Testis (tissue), 3 donors: ENCODE measurements around the gene DLEC1. TPM values are rescaled to one million over a fixed set of nuclear protein-coding genes. Genes with fewer than 3 reads are reported as not detected.

Source experiments
- DNase-seq: peaks from one replicate; pipeline ENCODE4 v3.0.0-alpha.2; 2019
- H3K27ac ChIP-seq, 2 donors: fragments of 200-600 bp; sonication (generic); one replicate each; pipeline ENCODE4 v1.5.1; 2019
- H3K27me3 ChIP-seq: fragments of 200-600 bp; sonication (generic); one replicate; pipeline ENCODE4 v1.5.1; 2019
- H3K36me3 ChIP-seq: fragments of 200-600 bp; sonication (generic); one replicate; pipeline ENCODE4 v1.5.1; 2017; ENCODE audit warnings: low read depth; ENCODE audit errors: missing control alignments
- H3K4me1 ChIP-seq: fragments of 200-600 bp; sonication (generic); one replicate; pipeline ENCODE4 v1.5.1; 2019
- H3K4me3 ChIP-seq, 2 donors: fragments of 200-600 bp; sonication (generic); one replicate each; pipeline ENCODE4 v1.5.1; 2017 to 2019
- H3K9me3 ChIP-seq: fragments of 200-600 bp; sonication (generic); one replicate; pipeline ENCODE4 v1.5.1; 2017
- POLR2A ChIP-seq: fragments of 450-650 bp; IDR thresholded peaks from one replicate; pipeline ENCODE4 v1.6.1; 2017; ENCODE audit warnings: antibody characterized with exemption, mild to moderate bottlenecking, moderate library complexity
- WGBS, 2 donors: methylation state at CpG; one replicate each; pipeline ENCODE4 v1.1.5; 2018; 5-methylcytosine and 5-hydroxymethylcytosine counted together
- intact Hi-C: fragments of 100-400 bp; cut with DNase I; formaldehyde crosslinking; loops from one replicate; pipeline ENCODE4 v1.15.1; 2023; ENCODE audit warnings: low total_unique reads
- polyA plus RNA-seq: library from polyadenylated mRNA; stranded (reverse); fragments of 350-450 nt; fragmentation: Illumina TruSeq; extraction: RNeasy Lipid Tissue Mini Kit (QIAGEN cat#74804); gene quantifications from one replicate; pipeline ENCODE4 v1.2.3, GENCODE V29; 2014; ENCODE audit warnings: low read depth, low replicate concordance; ENCODE audit not compliant: insufficient read depth
- total RNA-seq, 2 donors: library from RNA; depleted of rRNA; stranded (reverse); fragments of >200 nt; gene quantifications; one replicate each; pipeline ENCODE4 v1.2.3, GENCODE V29; 2016
- TF ChIP-seq, protein P1 (sequence below), 3 experiments: fragments of 450-650 bp in 2 of 3; fragments of 200-600 bp in 1 of 3; sonication (generic) in 1 of 3; IDR thresholded peaks; one replicate each; pipeline ENCODE4 v1.5.1; 2016 to 2019; ENCODE audit warnings: antibody characterized with exemption in 3 of 3, mild to moderate bottlenecking in 2 of 3, moderate library complexity in 1 of 3

Gene DLEC1
- total and polyA plus RNA-seq, 3 donors from 2014 or later, result 32.3 to 40.8 (median 36.9) TPM

- 92 to 96% methylated on average over 8 to 16 of the region's 16 CpGs for WGBS, 2 donors
- intact Hi-C loops, result no loop called here
These were observed 72.8 kb downstream of the DLEC1 start for GRCh38 chr3:38111696-38112377.

GRCh38 chr3:38112378-38112761 is 73.4 kb downstream of the DLEC1 start:
- WGBS, 2 donors, result 91 to 94% methylated on average over 7 of the region's 7 CpGs
- intact Hi-C loops, result no loop called here
- no peak for DNase-seq

More at GRCh38 chr3:38111696-38112377, 72.8 kb downstream of the DLEC1 start:
- DNase-seq, result no peak
- no peaks in the 10 kb centered on the region for H3K4me1 ChIP-seq
- H3K27me3 ChIP-seq, result no peaks in the 10 kb centered on the region
- H3K36me3 ChIP-seq, result no peaks in the 10 kb centered on the region
- no peak overlapping the region for H3K4me3 ChIP-seq
- no peaks in the 10 kb centered on the region for H3K9me3 ChIP-seq
- no peak overlapping the region for H3K27ac ChIP-seq
- no peak for TF ChIP-seq POLR2A
- TF ChIP-seq, protein P1, sequence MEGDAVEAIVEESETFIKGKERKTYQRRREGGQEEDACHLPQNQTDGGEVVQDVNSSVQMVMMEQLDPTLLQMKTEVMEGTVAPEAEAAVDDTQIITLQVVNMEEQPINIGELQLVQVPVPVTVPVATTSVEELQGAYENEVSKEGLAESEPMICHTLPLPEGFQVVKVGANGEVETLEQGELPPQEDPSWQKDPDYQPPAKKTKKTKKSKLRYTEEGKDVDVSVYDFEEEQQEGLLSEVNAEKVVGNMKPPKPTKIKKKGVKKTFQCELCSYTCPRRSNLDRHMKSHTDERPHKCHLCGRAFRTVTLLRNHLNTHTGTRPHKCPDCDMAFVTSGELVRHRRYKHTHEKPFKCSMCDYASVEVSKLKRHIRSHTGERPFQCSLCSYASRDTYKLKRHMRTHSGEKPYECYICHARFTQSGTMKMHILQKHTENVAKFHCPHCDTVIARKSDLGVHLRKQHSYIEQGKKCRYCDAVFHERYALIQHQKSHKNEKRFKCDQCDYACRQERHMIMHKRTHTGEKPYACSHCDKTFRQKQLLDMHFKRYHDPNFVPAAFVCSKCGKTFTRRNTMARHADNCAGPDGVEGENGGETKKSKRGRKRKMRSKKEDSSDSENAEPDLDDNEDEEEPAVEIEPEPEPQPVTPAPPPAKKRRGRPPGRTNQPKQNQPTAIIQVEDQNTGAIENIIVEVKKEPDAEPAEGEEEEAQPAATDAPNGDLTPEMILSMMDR (IDR thresholded peaks at IDR 0.05), result no peak

GRCh38 chr3:38114052-38114874 is 75.3 kb downstream of the DLEC1 start:
- TF ChIP-seq, protein P1 (IDR thresholded peaks at IDR 0.05), result no peak
- TF ChIP-seq POLR2A, result no peak
- DNase-seq, result no peak
- 91 to 95% methylated on average over 8 to 13 of the region's 13 CpGs for WGBS, 2 donors
- no peaks in the 10 kb centered on the region for H3K9me3 ChIP-seq
- H3K4me3 ChIP-seq, result no peak overlapping the region
- no peaks in the 10 kb centered on the region for H3K27me3 ChIP-seq
- intact Hi-C loops, result no loop called here
- no peaks in the 10 kb centered on the region for H3K4me1 ChIP-seq
- no peak overlapping the region for H3K27ac ChIP-seq
- no peaks in the 10 kb centered on the region for H3K36me3 ChIP-seq

More at GRCh38 chr3:38112378-38112761, 73.4 kb downstream of the DLEC1 start:
- Histone ChIP-seq H3K9me3 (no peaks in the 10 kb centered on the region), H3K27me3 (no peaks in the 10 kb centered on the region), H3K27ac (no peak overlapping the region), H3K4me3 (no peak overlapping the region), H3K36me3 (no peaks in the 10 kb centered on the region), H3K4me1 (no peaks in the 10 kb centered on the region)
- TF ChIP-seq, protein P1 (IDR thresholded peaks at IDR 0.05), result no peak
- no peak for TF ChIP-seq POLR2A

- intact Hi-C loops, result no loop called here
- no peaks in the 10 kb centered on the region for H3K4me1 ChIP-seq
- H3K4me3 ChIP-seq, result no peak overlapping the region
These were observed 76.1 kb downstream of the DLEC1 start for GRCh38 chr3:38114875-38115644.

More at GRCh38 chr3:38114875-38115644, 76.1 kb downstream of the DLEC1 start:
- WGBS, 2 donors, result 79 to 87% methylated on average over 13 of the region's 13 CpGs
- Histone ChIP-seq H3K9me3 (no peaks in the 10 kb centered on the region), H3K36me3 (no peaks in the 10 kb centered on the region), H3K27ac (no peak overlapping the region), H3K27me3 (no peaks in the 10 kb centered on the region)
- DNase-seq, result no peak
- no peak for TF ChIP-seq POLR2A
- TF ChIP-seq, protein P1 (IDR thresholded peaks at IDR 0.05), result no peak
